Right renal cortex interstitium (tissue), 3 donors: ENCODE results near the gene SBDS. TPM values are rescaled to one million over a fixed set of nuclear protein-coding genes. Genes with fewer than 3 reads are reported as not detected.
"Not testable (repeated sequence)": the region's sequence is repeated elsewhere in the genome, so short reads cannot be mapped to it uniquely, and the experiment has no call there.

Experiments
- DNase-seq, 3 donors: peaks; one replicate each; pipeline ENCODE4 v3.0.0-alpha.2; 2013; ENCODE audit warnings: low read depth in 3 of 3, low spot score in 2 of 3
- polyA plus RNA-seq, 3 donors: library from polyadenylated mRNA; unstranded; fragments of 120-200 nt; gene quantifications; one replicate each; pipeline ENCODE4 v1.2.1, GENCODE V29; 2013; ENCODE audit not compliant: insufficient read length in 3 of 3

SBDS gene
- polyA plus RNA-seq: 100 to 1,000 TPM; 137 to 146 (median 139) TPM

GRCh38 chr7:66995050-66995776, at the start of gene SBDS:
Gene SBDS (minus strand): TSS chr7:66995586. CDS start chr7:66995417, 169 bp downstream.
- peak; percentile 93 to 96 (median 95) for DNase-seq

GRCh38 chr7:67043559-67043930, 48.2 kb upstream of the SBDS start:
- DNase-seq: not testable (repeated sequence)

DNA sequence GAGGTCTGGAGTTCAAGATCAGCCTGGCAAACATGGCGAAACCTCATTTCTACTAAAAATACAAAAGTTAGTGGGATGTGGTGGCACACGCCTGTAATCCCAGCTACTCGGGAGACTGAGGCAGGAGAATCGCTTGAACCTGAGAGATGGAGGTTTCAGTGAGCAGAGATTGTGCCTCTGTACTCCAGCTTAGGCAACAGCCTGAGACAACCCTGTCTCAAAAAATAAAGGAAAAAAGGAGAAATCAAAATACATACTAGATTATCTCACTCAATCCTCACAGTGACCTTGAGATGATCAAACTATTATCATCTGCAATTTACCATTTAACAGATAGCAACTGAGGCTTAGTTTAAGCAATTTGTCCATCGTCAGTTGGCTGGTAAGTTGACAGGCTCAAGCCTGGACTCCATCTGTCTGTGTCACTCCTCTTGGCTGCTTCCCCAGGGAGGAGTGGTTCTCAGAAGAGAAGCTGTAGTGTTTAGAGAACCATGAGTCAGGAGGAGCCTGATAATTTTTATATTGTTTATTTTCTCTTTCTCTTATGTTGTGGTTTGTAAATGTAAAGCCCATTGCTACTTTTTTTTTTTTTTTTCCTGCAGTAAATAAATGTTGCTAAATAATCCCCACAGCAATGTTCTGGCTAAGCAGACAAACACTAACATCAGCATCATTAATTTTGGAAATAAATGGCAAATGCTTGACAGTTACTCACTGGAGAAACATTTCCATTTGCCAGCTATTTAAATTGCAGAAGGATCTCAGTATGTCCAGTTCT, 47.6 kb upstream of the SBDS start:
- DNase-seq: not testable (repeated sequence)

GRCh38 chr7:67040832-67041231, 45.4 kb upstream of the SBDS start:
- not testable (repeated sequence) for DNase-seq

DNA sequence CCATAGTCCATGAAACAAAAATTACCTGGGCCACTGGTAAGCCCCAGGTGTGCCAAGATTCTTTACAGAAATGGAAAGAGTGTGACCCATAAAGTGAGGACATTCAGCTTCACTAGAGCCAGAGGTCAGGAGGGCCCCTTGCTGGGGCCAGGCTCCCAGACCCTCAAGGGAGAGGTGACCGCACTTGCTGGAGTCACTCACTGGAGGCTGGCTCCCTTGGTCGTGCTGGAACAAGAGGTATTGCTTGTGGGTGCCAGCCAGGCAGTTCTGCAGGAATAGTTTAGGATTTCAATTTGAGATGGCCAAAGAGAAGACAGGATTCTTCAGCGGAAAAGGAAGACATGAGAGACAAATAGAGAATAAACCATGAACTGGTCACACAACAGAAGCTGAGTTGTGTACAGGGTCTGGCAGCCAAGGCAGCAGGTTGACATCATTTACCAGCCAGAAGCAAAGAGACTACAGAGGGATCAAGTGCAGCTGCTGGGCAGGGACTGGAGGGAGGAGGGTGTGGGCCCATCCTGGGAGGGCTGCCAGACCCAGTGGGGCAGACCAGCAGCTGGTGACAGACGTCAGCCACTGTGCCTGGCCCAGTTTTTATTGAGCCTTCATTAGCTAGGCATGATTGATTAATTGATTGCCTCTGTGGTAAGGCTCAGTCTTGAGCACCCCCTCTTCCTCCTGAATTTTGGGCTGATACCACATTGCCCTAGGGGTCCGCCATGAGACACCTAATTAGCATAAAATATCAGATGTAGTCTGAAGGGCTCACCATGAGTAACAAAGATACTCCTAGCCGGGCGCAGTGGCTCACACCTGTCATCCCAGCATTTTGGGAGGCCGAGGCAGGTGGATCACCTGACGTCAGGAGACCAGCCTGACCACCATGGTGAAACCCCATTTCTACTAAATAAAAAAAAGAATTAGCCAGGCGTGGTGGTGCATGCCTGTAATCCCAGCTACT, 41.3 kb upstream of the SBDS start:
- not testable (repeated sequence) for DNase-seq

DNA sequence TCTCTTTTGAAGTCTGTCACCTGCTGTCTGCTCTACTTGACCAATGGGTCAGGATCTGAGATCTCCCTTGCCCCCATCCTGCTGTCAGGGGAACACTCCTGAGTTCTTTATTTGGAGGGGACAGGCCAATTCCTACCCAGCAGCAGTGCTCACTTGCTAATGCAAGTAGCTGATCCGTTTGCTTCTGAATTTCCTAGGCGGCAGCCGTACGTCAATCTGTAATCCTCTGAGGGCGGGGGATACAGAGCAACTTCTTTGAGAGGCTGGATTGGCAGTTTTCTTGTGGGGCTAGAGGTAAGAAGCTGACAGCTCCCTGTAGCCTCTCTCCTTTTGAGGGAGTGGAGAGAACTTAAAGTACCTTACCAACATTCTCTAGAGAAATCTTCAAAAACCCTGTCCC, 37.9 kb upstream of the SBDS start:
- no peak for DNase-seq

DNA sequence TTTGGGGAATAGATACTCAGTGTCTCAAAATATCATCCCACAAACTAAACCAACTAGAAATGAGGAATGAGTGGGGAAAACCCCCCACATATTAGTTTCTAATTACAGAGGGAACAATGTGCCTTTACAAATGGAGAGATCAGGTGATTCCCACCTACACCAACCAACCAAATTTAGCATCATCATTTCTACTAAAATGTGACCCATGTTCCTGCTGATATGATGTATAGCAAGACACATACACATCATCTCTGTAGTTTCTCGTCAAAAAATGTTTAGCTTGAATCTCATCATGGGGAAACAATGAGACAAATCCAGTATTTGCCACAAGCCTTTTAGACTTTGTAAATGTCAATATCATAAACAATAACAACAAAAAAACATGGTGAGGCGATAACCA, 36.3 kb upstream of the SBDS start:
- DNase-seq: not testable (repeated sequence)

- DNase-seq: not testable (repeated sequence)
Measured at GRCh38 chr7:67025459-67025858, 30.1 kb upstream of the SBDS start.

DNA sequence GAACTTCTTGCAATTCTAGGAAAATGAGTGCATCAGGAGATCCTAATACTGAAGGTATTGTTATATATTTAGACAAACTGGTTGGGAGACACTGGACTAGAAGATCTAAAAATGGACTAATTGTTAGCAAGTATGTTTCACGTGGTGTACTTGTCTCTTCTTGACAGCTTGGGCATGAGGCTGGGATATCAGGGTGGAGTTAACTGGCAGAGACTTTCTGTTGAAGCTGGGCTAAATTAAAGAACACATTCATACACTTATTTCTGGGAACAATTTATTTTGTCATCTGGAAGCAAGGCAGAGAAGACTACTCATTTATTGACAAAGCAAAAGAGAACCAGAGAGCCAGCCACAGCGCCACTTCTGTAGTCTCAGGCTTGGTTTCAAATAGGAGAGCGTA, 27.1 kb upstream of the SBDS start:
- no peak for DNase-seq

DNA sequence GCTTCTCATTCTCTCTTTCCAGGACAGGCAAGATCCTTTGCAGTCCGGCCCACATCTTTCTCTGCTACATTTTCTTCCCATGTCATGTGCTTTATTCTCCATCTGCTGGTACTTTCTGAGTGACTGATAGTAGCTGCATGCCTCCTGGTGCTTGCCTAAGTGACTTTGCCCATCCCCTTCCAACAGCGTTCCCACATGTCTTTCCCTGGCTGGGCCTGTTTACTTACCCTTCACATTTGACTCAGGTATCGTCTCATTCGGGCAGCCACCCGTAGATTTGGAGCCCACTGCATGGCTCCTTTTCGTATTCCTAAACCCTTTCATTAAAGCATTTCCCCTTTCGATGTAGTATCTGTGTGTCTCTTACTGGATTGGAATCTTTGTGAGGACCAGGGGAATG, 25.9 kb upstream of the SBDS start:
- no peak for DNase-seq

- DNase-seq: no peak
Measured at GRCh38 chr7:67019562-67020390, 24.4 kb upstream of the SBDS start.

DNA sequence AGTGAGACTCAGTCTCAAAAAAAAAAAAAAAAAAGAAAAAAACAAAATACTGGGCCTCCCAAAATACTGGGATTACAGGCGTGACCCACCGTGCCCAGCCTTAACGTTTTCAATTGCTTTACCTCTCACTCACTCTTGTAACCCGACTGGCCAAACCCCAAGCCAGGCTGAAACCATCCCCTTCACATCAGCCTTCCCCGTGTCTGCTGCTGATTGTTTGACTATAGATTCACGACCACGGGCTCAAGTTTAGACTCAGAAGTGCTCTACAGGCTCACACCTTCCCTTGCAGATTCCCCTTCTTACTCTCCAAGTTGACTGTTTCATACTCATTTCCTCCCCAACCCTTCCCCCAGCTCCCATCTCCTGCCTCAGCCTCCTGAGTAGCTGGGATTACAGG, 23.6 kb upstream of the SBDS start:
- DNase-seq: no peak

DNA sequence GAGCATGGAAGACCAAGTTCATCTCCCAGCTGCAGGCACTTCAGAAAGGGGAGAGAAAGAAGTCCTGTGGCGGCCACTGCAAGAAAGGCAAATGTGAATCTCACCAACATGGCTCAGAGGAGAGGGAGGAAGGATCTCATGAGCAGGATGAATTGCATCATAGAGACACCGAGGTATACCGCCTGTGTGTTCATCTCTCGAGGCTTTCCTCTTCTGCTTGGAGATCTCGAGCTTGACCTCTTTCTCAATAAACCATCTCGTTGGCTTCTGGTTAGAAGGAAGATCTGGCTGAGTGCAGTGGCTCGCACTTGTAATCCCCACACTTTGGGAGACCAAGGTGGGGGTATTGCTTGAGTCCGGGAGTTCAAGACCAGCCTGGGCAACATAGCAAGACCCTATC, 22.6 kb upstream of the SBDS start:
- DNase-seq: not testable (repeated sequence)

- not testable (repeated sequence) for DNase-seq
Measured at GRCh38 chr7:67014076-67014622, 18.8 kb upstream of the SBDS start.

DNA sequence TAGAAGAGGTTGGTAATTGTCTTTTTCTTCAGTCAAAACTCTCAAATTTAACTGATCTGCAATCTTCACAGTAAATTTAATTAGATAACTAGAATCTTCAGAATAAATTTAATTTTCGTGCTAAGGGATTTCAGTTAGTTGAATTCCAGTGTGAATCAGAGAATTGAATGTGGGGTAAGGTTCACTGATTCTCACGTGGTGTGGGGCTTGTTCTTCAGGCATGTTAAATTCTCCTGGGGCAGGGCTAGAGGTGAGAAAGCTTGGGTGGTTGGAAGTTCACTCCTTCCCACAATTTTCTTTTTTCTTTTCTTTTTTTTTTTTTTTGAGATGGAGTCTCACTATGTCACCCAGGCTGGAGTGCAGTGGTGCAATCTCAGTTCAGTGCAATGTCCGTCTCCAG, 14.3 kb upstream of the SBDS start:
- DNase-seq: not testable (repeated sequence)

GRCh38 chr7:67008260-67008659, 12.9 kb upstream of the SBDS start:
- DNase-seq: no peak

DNA sequence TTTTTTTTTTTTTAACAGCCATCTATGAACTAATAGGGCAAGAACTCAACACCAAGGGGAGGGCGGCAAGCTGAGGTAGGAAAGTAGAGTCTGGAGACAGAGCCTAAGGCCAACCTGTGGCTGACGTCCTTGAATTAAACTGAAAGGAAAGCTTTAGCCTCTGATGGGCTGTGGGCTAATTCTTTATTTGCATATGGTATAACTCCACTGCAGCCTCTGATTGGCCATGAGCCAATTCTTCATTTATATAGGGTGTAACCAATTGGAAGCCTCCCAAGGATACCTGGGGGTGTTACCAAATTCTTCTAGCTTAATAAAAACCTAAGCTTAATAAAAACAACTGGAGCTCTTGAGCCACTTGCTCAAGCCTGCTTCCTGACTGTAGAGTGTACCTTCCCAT, 11.6 kb upstream of the SBDS start:
- no peak for DNase-seq

DNA sequence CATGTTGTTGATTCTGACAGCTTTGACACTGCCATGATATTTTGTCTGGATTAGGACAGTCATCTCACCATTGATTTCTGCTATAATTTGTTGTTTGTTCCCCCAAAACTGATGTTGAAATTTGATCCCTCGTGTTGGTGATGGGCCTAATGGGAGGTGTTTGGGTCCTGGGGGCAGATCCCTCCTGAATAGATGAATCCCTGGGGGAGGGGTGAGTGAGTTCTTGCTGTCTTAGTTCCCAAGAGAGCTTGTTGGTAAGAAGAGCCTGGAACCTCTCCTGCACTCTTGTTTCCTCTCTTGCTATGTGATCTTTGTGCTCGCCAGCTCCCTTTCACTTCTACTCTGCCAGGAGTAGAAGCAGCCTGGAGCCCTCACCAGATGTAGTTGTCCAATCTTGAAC, 8.8 kb upstream of the SBDS start:
- not testable (repeated sequence) for DNase-seq

- DNase-seq: not testable (repeated sequence)
Measured at GRCh38 chr7:67000601-67001258, 5.3 kb upstream of the SBDS start.
